T-cell (primary cell): ENCODE results near the gene WDR6. TPM values are rescaled to one million over a fixed set of nuclear protein-coding genes. Genes with fewer than 3 reads are reported as not detected.
"Not testable (repeated sequence)": the region's sequence is repeated elsewhere in the genome, so short reads cannot be mapped to it uniquely, and the experiment has no call there.

Experiments used
- ATAC-seq, 4 experiments: fragments of 200-7000 bp in 3 of 4; fragments of 150-1000 bp in 1 of 4; cut with Tn5 transposase; replicated peaks in 1 of 4; 1 replicate in 3 of 4; 2 replicates in 1 of 4; pipeline ENCODE4 v1.10.0; 2021; ENCODE audit warnings: moderate library complexity in 3 of 4, mild to moderate bottlenecking in 2 of 4, moderate number of reproducible peaks in 1 of 4
- CTCF ChIA-PET, 2 donors: fragments of 300-600 bp; sonication (Branson Sonifier 250); formaldehyde crosslinking; loops; one replicate each; lab custom pipeline; 2022; ENCODE audit warnings: antibody characterized with exemption in 2 of 2; lab: Charles Lee
- POLR2A ChIA-PET, 2 donors: fragments of 300-600 bp; sonication (Branson Sonifier 250); formaldehyde crosslinking; loops; one replicate each; lab custom pipeline; 2022; ENCODE audit warnings: antibody characterized with exemption in 2 of 2; lab: Charles Lee
- DNase-seq, 35 experiments: peaks; one replicate each; pipeline versions ENCODE4 v3.0.0 to v3.0.0-alpha.2; 2013 to 2023
- H3K27ac ChIP-seq: one replicate; pipeline ENCODE4 v1.5.1; 2013; ENCODE audit warnings: low read length
- H3K27me3 ChIP-seq, 2 experiments: replicated peaks in 1 of 2; 1 replicate in 1 of 2; 2 replicates in 1 of 2; pipeline versions ENCODE4 v1.6.1 to v1.7.0; 2013; ENCODE audit warnings: low read length in 1 of 2, mixed read lengths in 1 of 2; ENCODE audit not compliant: control insufficient read depth in 2 of 2, insufficient read depth in 2 of 2; ENCODE audit errors: extremely low read depth in 1 of 2
- H3K36me3 ChIP-seq, 2 donors: 1 replicate in 1 of 2; 2 replicates in 1 of 2; pipeline versions ENCODE4 v1.6.1 to v1.7.0; 2013; ENCODE audit warnings: low read length in 1 of 2; ENCODE audit not compliant: control insufficient read depth in 2 of 2, insufficient read depth in 1 of 2; ENCODE audit errors: extremely low read depth in 1 of 2
- H3K4me1 ChIP-seq, 2 experiments: 1 replicate in 1 of 2; 2 replicates in 1 of 2; pipeline versions ENCODE4 v1.6.1 to v1.7.0; 2013; ENCODE audit warnings: low read length in 2 of 2, mixed read lengths in 1 of 2; ENCODE audit not compliant: insufficient read depth in 2 of 2, control insufficient read depth in 1 of 2; ENCODE audit errors: extremely low read depth in 1 of 2
- H3K4me3 ChIP-seq, 2 donors: 1 replicate in 1 of 2; 2 replicates in 1 of 2; pipeline versions ENCODE4 v1.5.1 to v1.7.0; 2013; ENCODE audit warnings: mild to moderate bottlenecking in 2 of 2, low read length in 1 of 2, moderate library complexity in 1 of 2; ENCODE audit not compliant: control insufficient read depth in 1 of 2; ENCODE audit errors: extremely low read depth in 1 of 2
- H3K9me3 ChIP-seq: 2 replicates; pipeline ENCODE4 v1.7.0; 2013
- H3K27ac Mint-ChIP-seq, 2 donors: one replicate each; pipeline ENCODE4 v1.8.0; 2020 to 2021; ENCODE audit warnings: mild to moderate bottlenecking in 2 of 2, mixed read lengths in 2 of 2
- H3K27me3 Mint-ChIP-seq, 2 donors: one replicate each; pipeline ENCODE4 v1.8.0; 2021 to 2022; ENCODE audit warnings: mixed read lengths in 2 of 2
- H3K36me3 Mint-ChIP-seq: one replicate; pipeline ENCODE4 v1.8.0; 2021; ENCODE audit warnings: mixed read lengths
- H3K4me1 Mint-ChIP-seq, 3 donors: one replicate each; pipeline ENCODE4 v1.8.0; 2020 to 2022; ENCODE audit warnings: mixed read lengths in 3 of 3, mild to moderate bottlenecking in 1 of 3
- H3K4me3 Mint-ChIP-seq, 3 donors: one replicate each; pipeline ENCODE4 v1.8.0; 2020 to 2022; ENCODE audit warnings: mild to moderate bottlenecking in 3 of 3, mixed read lengths in 3 of 3, moderate library complexity in 3 of 3
- H3K9me3 Mint-ChIP-seq, 3 donors: one replicate each; pipeline ENCODE4 v1.8.0; 2020 to 2022; ENCODE audit warnings: mixed read lengths in 3 of 3
- WGBS: methylation state at CpG from one replicate; pipeline ENCODE4 v1.1.5; 2013; ENCODE audit warnings: missing lambda C conversion rate; ENCODE audit not compliant: insufficient coverage; 5-methylcytosine and 5-hydroxymethylcytosine counted together
- total RNA-seq, 35 experiments: library from RNA in 6 of 35; stranded (reverse) in 6 of 35; fragments of 120-200 nt in 1 of 35; gene quantifications; one replicate each; pipeline versions ENCODE4 v1.2.1 to v1.2.4 and lab custom pipeline; 2013 to 2026

WDR6 gene
- total RNA-seq, 5 donors from 2014 or later (not counting 1 experiment from before 2014, with no cell fraction given): 204 to 300 (median 293) TPM

GRCh38 chr3:49005303-49005680, 1.9 kb upstream of the WDR6 start:
- POLR2A ChIA-PET: interaction anchor here in 1 of 2 donors (0.5 kb wide), 1 partner anchor 16 kb away, joined by 4 read pairs; no protein-coding TSS in a partner anchor
- no peak for ATAC-seq
- H3K27me3 Mint-ChIP-seq: no peaks in the 10 kb centered on the region
- H3K9me3 ChIP-seq: no peaks in the 10 kb centered on the region
- H3K27ac Mint-ChIP-seq: peak overlapping the region in 1 of 2 donors; percentile 34
- H3K27ac ChIP-seq: no peak overlapping the region
- H3K4me1 Mint-ChIP-seq: peaks cover 22 to 35% (median 25%) of the 10 kb centered on the region in 3 donors
- WGBS: 86% methylated on average over 1 of the region's 3 CpGs
- no peak overlapping the region for H3K4me3 ChIP-seq
- no peaks in the 10 kb centered on the region for H3K36me3 Mint-ChIP-seq
- CTCF ChIA-PET: interaction anchor here in 1 of 2 donors (1.3 kb wide), 1 partner anchor 17 kb away, joined by 3 read pairs; no protein-coding TSS in a partner anchor
- H3K36me3 ChIP-seq: no peaks in the 10 kb centered on the region
- H3K4me1 ChIP-seq: peaks cover 0 to 24% of the 10 kb centered on the region in 2 experiments
- no peaks in the 10 kb centered on the region for H3K9me3 Mint-ChIP-seq
- no peak overlapping the region for H3K4me3 Mint-ChIP-seq
- no peaks in the 10 kb centered on the region for H3K27me3 ChIP-seq
- DNase-seq: no peak

GRCh38 chr3:49005998-49006397, 1.2 kb upstream of the WDR6 start:
- CTCF ChIA-PET: interaction anchor here in 1 of 2 donors (2.1 to 3.2 kb wide), 4 partner anchors 15 to 152 kb away, joined by 9 to 64 read pairs (median 36); partner anchors contain the start of genes IMPDH2, NDUFAF3 and P4HTM
- Mint-ChIP-seq H3K4me1 (peaks cover 22 to 35% (median 25%) of the 10 kb centered on the region in 3 donors), H3K36me3 (no peaks in the 10 kb centered on the region), H3K27me3 (no peaks in the 10 kb centered on the region), H3K9me3 (no peaks in the 10 kb centered on the region), H3K4me3 (peak overlapping the region; percentile 93 to 100 (median 99)), H3K27ac (peak overlapping the region; percentile 100)
- Histone ChIP-seq H3K4me1 (peaks cover 0 to 24% of the 10 kb centered on the region in 2 experiments), H3K27ac (no peak overlapping the region), H3K36me3 (no peaks in the 10 kb centered on the region), H3K4me3 (no peak overlapping the region), H3K9me3 (no peaks in the 10 kb centered on the region), H3K27me3 (no peaks in the 10 kb centered on the region)
- no peak for ATAC-seq
- DNase-seq: no peak
- POLR2A ChIA-PET: no interaction called here
- WGBS: 100% methylated on average over 3 of the region's 5 CpGs

GRCh38 chr3:49006408-49007067, 653 bp upstream of the WDR6 start:
- peaks cover 0 to 24% of the 10 kb centered on the region in 2 experiments for H3K4me1 ChIP-seq
- H3K36me3 Mint-ChIP-seq: peaks cover 1% of the 10 kb centered on the region
- no peaks in the 10 kb centered on the region for H3K27me3 ChIP-seq
- WGBS: 7% methylated on average over 32 of the region's 32 CpGs
- H3K27ac ChIP-seq: peak overlapping the region; percentile 95
- H3K27me3 Mint-ChIP-seq: no peaks in the 10 kb centered on the region
- peak overlapping the region; percentile 100 for H3K27ac Mint-ChIP-seq
- peak overlapping the region; percentile 93 to 100 (median 99) for H3K4me3 Mint-ChIP-seq
- ChIA-PET CTCF (interaction anchor here (0.6 to 3.2 kb wide), 17 partner anchors 11 to 464 kb away, joined by 3 to 64 read pairs (median 6); partner anchors contain the start of genes ARIH2 (in 1 of the 2), DAG1 (in 1 of the 2), DALRD3 (in 1 of the 2) and IMPDH2 (in 1 of the 2)), POLR2A (interaction anchor here (0.5 to 1.5 kb wide), 13 partner anchors 12 to 195 kb away, joined by 3 to 16 read pairs (median 5); partner anchors contain the start of genes DALRD3 (in 1 of the 2), NDUFAF3 (in 1 of the 2) and QRICH1 (in 1 of the 2))
- ATAC-seq (no peak), DNase-seq (peak in 3 of 35 experiments; percentile 23 to 39 (median 26))
- H3K9me3 ChIP-seq: no peaks in the 10 kb centered on the region
- H3K9me3 Mint-ChIP-seq: no peaks in the 10 kb centered on the region
- peak overlapping the region; percentile 72 to 96 for H3K4me3 ChIP-seq
- peaks cover 0 to 4% of the 10 kb centered on the region in 2 donors for H3K36me3 ChIP-seq
- peaks cover 23 to 35% (median 29%) of the 10 kb centered on the region in 3 donors for H3K4me1 Mint-ChIP-seq

GRCh38 chr3:49007771-49008528, 759 bp downstream of the WDR6 start:
- peak; percentile 59 to 70 (median 62) for ATAC-seq
- ChIA-PET POLR2A (interaction anchor here (0.6 to 1.5 kb wide), 11 partner anchors 10 to 664 kb away, joined by 3 to 16 read pairs (median 4); partner anchors contain the start of genes DALRD3 (in 1 of the 2), NDUFAF3 (in 1 of the 2) and QRICH1 (in 1 of the 2)), CTCF (interaction anchor here (0.5 to 3.2 kb wide), 16 partner anchors 8 to 575 kb away, joined by 3 to 64 read pairs (median 6); partner anchors contain the start of genes DAG1 (in 1 of the 2), IMPDH2 (in 1 of the 2), NDUFAF3 (in 1 of the 2) and P4HTM (in 1 of the 2))
- Histone ChIP-seq H3K36me3 (peaks cover 11 to 16% of the 10 kb centered on the region in 2 donors), H3K9me3 (no peaks in the 10 kb centered on the region), H3K27ac (peak overlapping the region; percentile 95), H3K4me1 (peaks cover 0 to 27% of the 10 kb centered on the region in 2 experiments), H3K27me3 (no peaks in the 10 kb centered on the region), H3K4me3 (peak overlapping the region; percentile 72 to 96)
- H3K4me1 Mint-ChIP-seq: peaks cover 31 to 40% (median 36%) of the 10 kb centered on the region in 3 donors
- H3K4me3 Mint-ChIP-seq: peak overlapping the region; percentile 93 to 100 (median 99)
- DNase-seq: peak; percentile 60 to 88 (median 74)
- H3K27me3 Mint-ChIP-seq: no peaks in the 10 kb centered on the region
- 59% methylated on average over 12 of the region's 41 CpGs for WGBS
- H3K36me3 Mint-ChIP-seq: peaks cover 8% of the 10 kb centered on the region
- peak overlapping the region; percentile 100 for H3K27ac Mint-ChIP-seq
- H3K9me3 Mint-ChIP-seq: no peaks in the 10 kb centered on the region

GRCh38 chr3:49008627-49009026, 1.4 kb downstream of the WDR6 start:
- not testable (repeated sequence) for H3K9me3 ChIP-seq, H3K27me3 ChIP-seq, H3K9me3 Mint-ChIP-seq, H3K27me3 Mint-ChIP-seq, DNase-seq, ATAC-seq, H3K36me3 Mint-ChIP-seq, H3K4me3 ChIP-seq
- Mint-ChIP-seq H3K4me3 (peak overlapping the region; percentile 93 to 100 (median 99)), H3K4me1 (peaks cover 31 to 40% (median 39%) of the 10 kb centered on the region in 3 donors), H3K27ac (peak overlapping the region; percentile 100)
- Histone ChIP-seq H3K4me1 (peaks cover 0 to 27% of the 10 kb centered on the region in 2 experiments), H3K27ac (peak overlapping the region; percentile 95), H3K36me3 (peaks cover 18% of the 10 kb centered on the region in 2 donors)
- POLR2A ChIA-PET: interaction anchor here (0.6 to 1.1 kb wide), 2 partner anchors 21 to 168 kb away, joined by 4 to 6 read pairs; partner anchors contain the start of gene IMPDH2 (in 1 of the 2)
- CTCF ChIA-PET: interaction anchor here in 1 of 2 donors (0.5 to 3.2 kb wide), 2 partner anchors 12 to 66 kb away, joined by 4 to 46 read pairs; partner anchors contain the start of gene NDUFAF3
- 80% methylated on average over 1 of the region's 5 CpGs for WGBS
